ENCODE measurements around the gene CEL.

DNA sequence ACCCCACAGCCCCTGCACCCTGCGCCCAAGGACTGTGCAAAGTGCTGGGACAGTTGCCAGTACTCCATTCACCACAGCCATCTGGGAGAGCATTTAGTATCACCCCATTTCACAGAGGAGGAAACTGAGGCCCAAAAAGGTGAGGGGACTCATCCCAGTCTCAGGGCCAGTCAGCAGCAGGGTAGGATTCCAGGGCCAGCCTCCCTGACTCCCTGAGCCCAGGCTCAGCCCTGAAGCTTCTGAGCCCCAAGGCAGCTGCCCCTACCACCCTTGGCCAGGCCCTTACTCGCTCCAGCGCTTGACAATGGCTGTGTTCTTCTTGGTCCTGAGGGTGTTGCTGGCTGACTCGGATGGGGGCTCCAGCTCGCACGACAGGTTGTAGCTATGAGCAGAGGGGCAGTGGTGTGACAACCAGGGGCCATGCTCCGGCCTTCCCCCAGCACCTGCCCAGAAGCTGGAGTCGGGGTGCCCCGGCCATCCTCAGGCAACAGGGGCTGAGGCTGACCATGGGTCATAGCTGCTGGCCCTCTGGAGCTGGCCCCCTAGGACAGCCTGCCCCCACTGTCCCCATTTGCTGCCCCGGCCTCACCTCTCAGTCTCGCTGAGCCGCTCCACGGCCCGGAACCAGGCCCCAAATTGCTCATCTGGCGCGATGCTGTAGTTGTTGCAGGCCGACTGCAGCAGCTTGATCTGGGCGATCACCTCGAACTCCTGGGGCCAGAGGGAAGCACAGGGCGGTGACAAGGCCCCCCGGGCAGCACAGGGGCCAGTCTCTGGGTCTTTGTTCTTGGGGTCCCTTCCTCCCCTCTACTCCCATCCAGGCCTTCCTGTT is 40.6 kb downstream of the CEL start:
- TF ChIP-seq, protein P1, sequence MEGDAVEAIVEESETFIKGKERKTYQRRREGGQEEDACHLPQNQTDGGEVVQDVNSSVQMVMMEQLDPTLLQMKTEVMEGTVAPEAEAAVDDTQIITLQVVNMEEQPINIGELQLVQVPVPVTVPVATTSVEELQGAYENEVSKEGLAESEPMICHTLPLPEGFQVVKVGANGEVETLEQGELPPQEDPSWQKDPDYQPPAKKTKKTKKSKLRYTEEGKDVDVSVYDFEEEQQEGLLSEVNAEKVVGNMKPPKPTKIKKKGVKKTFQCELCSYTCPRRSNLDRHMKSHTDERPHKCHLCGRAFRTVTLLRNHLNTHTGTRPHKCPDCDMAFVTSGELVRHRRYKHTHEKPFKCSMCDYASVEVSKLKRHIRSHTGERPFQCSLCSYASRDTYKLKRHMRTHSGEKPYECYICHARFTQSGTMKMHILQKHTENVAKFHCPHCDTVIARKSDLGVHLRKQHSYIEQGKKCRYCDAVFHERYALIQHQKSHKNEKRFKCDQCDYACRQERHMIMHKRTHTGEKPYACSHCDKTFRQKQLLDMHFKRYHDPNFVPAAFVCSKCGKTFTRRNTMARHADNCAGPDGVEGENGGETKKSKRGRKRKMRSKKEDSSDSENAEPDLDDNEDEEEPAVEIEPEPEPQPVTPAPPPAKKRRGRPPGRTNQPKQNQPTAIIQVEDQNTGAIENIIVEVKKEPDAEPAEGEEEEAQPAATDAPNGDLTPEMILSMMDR (IDR thresholded peaks at IDR 0.05; ENCODE audit: low read depth, low read length) = no peak
- TF ChIP-seq, protein P2, sequence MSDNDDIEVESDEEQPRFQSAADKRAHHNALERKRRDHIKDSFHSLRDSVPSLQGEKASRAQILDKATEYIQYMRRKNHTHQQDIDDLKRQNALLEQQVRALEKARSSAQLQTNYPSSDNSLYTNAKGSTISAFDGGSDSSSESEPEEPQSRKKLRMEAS (IDR thresholded peaks at IDR 0.05; ENCODE audit: low read depth, low read length) = no peak
